SK-N-SH (cell line): ENCODE measurements around the gene DQX1. TPM values are rescaled to one million over a fixed set of nuclear protein-coding genes. Genes with fewer than 3 reads are reported as not detected.
A peak's percentile ranks its signal among the peaks of the same experiment; 100 is the strongest.

Experiments used
- CTCF ChIA-PET: fragments of 300-600, 350-600 bp; formaldehyde crosslinking; extraction: SDS; loops from one replicate; lab custom pipeline; 2021; lab: Yijun Ruan, JAX
- POLR2A ChIA-PET: fragments of 350-600 bp; sonication (Branson Sonifier 250); formaldehyde crosslinking; extraction: SDS; loops from one replicate; lab custom pipeline; 2020; ENCODE audit warnings: antibody characterized with exemption, inconsistent platforms; lab: Yijun Ruan, JAX
- DNase-seq: peaks from one replicate; pipeline ENCODE4 v3.0.0; 2012
- H2AFZ ChIP-seq: fragments of 200-600 bp; sonication (generic); 2 replicates; pipeline ENCODE4 v1.8.1; 2016; ENCODE audit warnings: antibody characterized with exemption, mild to moderate bottlenecking, low read depth
- H3F3A ChIP-seq: fragments of 200-600 bp; sonication (generic); replicated peaks from 2 replicates; pipeline ENCODE3; 2016; ENCODE audit warnings: antibody characterized with exemption, mild to moderate bottlenecking; ENCODE audit not compliant: insufficient read depth
- H3K27ac ChIP-seq, 2 experiments: fragments of 200-500 bp in 1 of 2; fragments of 200-600 bp in 1 of 2; sonication (Bioruptor generic) in 1 of 2; sonication (generic), shearing (Covaris generic) in 1 of 2; 2 replicates each; pipeline versions ENCODE4 v1.5.1 to v1.6.1; 2014 to 2016; ENCODE audit warnings: low read depth in 2 of 2, inconsistent platforms in 1 of 2, low read length in 1 of 2, mild to moderate bottlenecking in 1 of 2, mixed read lengths in 1 of 2
- H3K27me3 ChIP-seq: fragments of 200-600 bp; sonication (generic), shearing (Covaris generic); 2 replicates; pipeline ENCODE4 v1.6.1; 2016; ENCODE audit warnings: mixed run types; ENCODE audit not compliant: insufficient read depth
- H3K36me3 ChIP-seq, 2 experiments: fragments of 200-500 bp in 1 of 2; fragments of 200-600 bp in 1 of 2; sonication (Bioruptor generic) in 1 of 2; sonication (generic) in 1 of 2; replicated peaks in 1 of 2; 2 replicates each; pipeline versions ENCODE3 to v1.5.1; 2014 to 2016; ENCODE audit warnings: low read length in 1 of 2, mild to moderate bottlenecking in 1 of 2; ENCODE audit not compliant: insufficient read depth in 2 of 2, control insufficient read depth in 1 of 2
- H3K4me1 ChIP-seq, 2 experiments: fragments of 200-500 bp in 1 of 2; fragments of 200-600 bp in 1 of 2; sonication (Bioruptor generic) in 1 of 2; sonication (generic), shearing (Covaris generic) in 1 of 2; 2 replicates each; pipeline versions ENCODE4 v1.5.1 to v1.6.1; 2014 to 2016; ENCODE audit warnings: low read depth in 1 of 2, low read length in 1 of 2, mixed run types in 1 of 2; ENCODE audit not compliant: insufficient read depth in 2 of 2, control insufficient read depth in 1 of 2
- H3K4me2 ChIP-seq: fragments of 200-600 bp; sonication (generic), shearing (Covaris generic); 2 replicates; pipeline ENCODE4 v1.6.1; 2017; ENCODE audit warnings: mixed run types
- H3K4me3 ChIP-seq, 2 experiments: fragments of 200-500 bp in 1 of 2; fragments of 200-600 bp in 1 of 2; sonication (Bioruptor generic) in 1 of 2; sonication (generic), shearing (Covaris generic) in 1 of 2; 2 replicates each; pipeline versions ENCODE4 v1.5.1 to v1.8.1; 2014 to 2016; ENCODE audit warnings: low read depth in 2 of 2, inconsistent platforms in 1 of 2, low read length in 1 of 2, mild to moderate bottlenecking in 1 of 2, mixed read lengths in 1 of 2, moderate library complexity in 1 of 2
- H3K79me2 ChIP-seq: fragments of 200-600 bp; sonication (generic); 2 replicates; pipeline ENCODE4 v1.8.1; 2017; ENCODE audit warnings: mild to moderate bottlenecking; ENCODE audit not compliant: insufficient read depth
- H3K9ac ChIP-seq: fragments of 200-600 bp; sonication (generic); 2 replicates; pipeline ENCODE4 v1.6.1; 2017; ENCODE audit warnings: mixed run types
- H3K9me2 ChIP-seq: fragments of 200-600 bp; sonication (generic); 2 replicates; pipeline ENCODE4 v1.6.1; 2017; ENCODE audit warnings: mixed run types
- H3K9me3 ChIP-seq: fragments of 200-600 bp; sonication (generic); 2 replicates; pipeline ENCODE4 v1.6.1; 2017; ENCODE audit warnings: mixed run types, mild to moderate bottlenecking, moderate library complexity
- H4K20me1 ChIP-seq: fragments of 200-600 bp; sonication (generic); 2 replicates; pipeline ENCODE4 v1.6.1; 2017; ENCODE audit warnings: mild to moderate bottlenecking, mixed run types; ENCODE audit not compliant: insufficient read depth
- CHD2 ChIP-seq: fragments of 150-350 bp; IDR thresholded peaks from 2 replicates; pipeline ENCODE4 v1.6.1; 2018; ENCODE audit warnings: low read length; ENCODE audit not compliant: partially characterized antibody
- ELF1 ChIP-seq: IDR thresholded peaks from 2 replicates; pipeline ENCODE4 v1.4.0; 2012
- EZH2phosphoT487 ChIP-seq: fragments of 200-600 bp; sonication (generic); IDR thresholded peaks from 2 replicates; pipeline ENCODE4 v1.6.1; 2017; ENCODE audit warnings: low read depth, mixed run types, mild to moderate bottlenecking, antibody characterized with exemption, moderate library complexity, borderline replicate concordance
- GABPA ChIP-seq: IDR thresholded peaks from 2 replicates; pipeline ENCODE4 v1.4.0; 2012; ENCODE audit warnings: low read depth, mild to moderate bottlenecking
- GATA2 ChIP-seq: sonication (generic); formaldehyde crosslinking; IDR thresholded peaks from 2 replicates; pipeline ENCODE4 v1.5.0; 2020; ENCODE audit warnings: mild to moderate bottlenecking, missing genetic modification reagents
- MEF2A ChIP-seq: IDR thresholded peaks from 2 replicates; pipeline ENCODE4 v1.4.0; 2012; ENCODE audit warnings: low read depth, borderline replicate concordance
- NFIC ChIP-seq: IDR thresholded peaks from 2 replicates; pipeline ENCODE4 v1.4.0; 2012; ENCODE audit warnings: borderline replicate concordance
- POLR2AphosphoS5 ChIP-seq: IDR thresholded peaks from 2 replicates; pipeline ENCODE4 v1.6.1; 2012; ENCODE audit warnings: low read depth, low read length
- RAD21 ChIP-seq: IDR thresholded peaks from 2 replicates; pipeline ENCODE4 v1.6.1; 2012; ENCODE audit warnings: mild to moderate bottlenecking, low read length
- SIN3A ChIP-seq: IDR thresholded peaks from 2 replicates; pipeline ENCODE4 v1.6.1; 2012; ENCODE audit warnings: low read depth, mild to moderate bottlenecking, low read length, moderate library complexity, borderline replicate concordance
- SMC3 ChIP-seq: IDR thresholded peaks from 2 replicates; pipeline ENCODE4 v1.6.1; 2012; ENCODE audit warnings: low read depth, low read length, improper control_type of control experiment
- TAF1 ChIP-seq: IDR thresholded peaks from 2 replicates; pipeline ENCODE4 v1.6.1; 2012; ENCODE audit warnings: low read depth, mild to moderate bottlenecking, low read length, moderate library complexity, borderline replicate concordance
- TCF12 ChIP-seq: IDR thresholded peaks from 2 replicates; pipeline ENCODE4 v1.4.0; 2012
- YY1 ChIP-seq: IDR thresholded peaks from 2 replicates; pipeline ENCODE4 v1.4.0; 2012; ENCODE audit warnings: low read depth, mild to moderate bottlenecking
- WGBS: methylation state at CpG from one replicate; pipeline ENCODE4 v1.1.6; 2017; ENCODE audit warnings: low lambda C conversion rate; 5-methylcytosine and 5-hydroxymethylcytosine counted together
- polyA plus RNA-seq, 3 experiments: library from polyadenylated mRNA; depleted of rRNA; stranded (reverse); fragments of >200 nt; gene quantifications; 2 replicates each; pipeline ENCODE4 v1.2.3, GENCODE V29; 2012
- TF ChIP-seq, protein P1 (sequence below): IDR thresholded peaks from 2 replicates; pipeline ENCODE4 v1.4.0; 2012; ENCODE audit warnings: low read depth
- TF ChIP-seq, protein P2 (sequence below): fragments of 150-350 bp; IDR thresholded peaks from 2 replicates; pipeline ENCODE4 v1.6.1; 2017; ENCODE audit warnings: antibody characterized with exemption, low read length, low read depth, borderline replicate concordance
- TF ChIP-seq, protein P3 (sequence below): fragments of 150-350 bp; IDR thresholded peaks from 2 replicates; pipeline ENCODE4 v1.6.1; 2016; ENCODE audit warnings: mild to moderate bottlenecking, low read depth, low read length
- TF ChIP-seq, protein P4 (sequence below): IDR thresholded peaks from 2 replicates; pipeline ENCODE4 v1.4.0; 2012; ENCODE audit warnings: low read depth, borderline replicate concordance
- TF ChIP-seq, protein P5 (sequence below): IDR thresholded peaks from 2 replicates; pipeline ENCODE4 v1.4.0; 2012; ENCODE audit warnings: low read depth, borderline replicate concordance
- TF ChIP-seq, protein P6 (sequence below): IDR thresholded peaks from 2 replicates; pipeline ENCODE4 v1.6.1; 2012; ENCODE audit warnings: mild to moderate bottlenecking, low read depth, low read length, moderate library complexity
- TF ChIP-seq, protein P7 (sequence below): IDR thresholded peaks from 2 replicates; pipeline ENCODE4; 2012

DQX1 gene
- polyA plus RNA-seq, 1 of the 3 experiments (the other 2 are of a cell fraction), result 1.6 TPM

DNA sequence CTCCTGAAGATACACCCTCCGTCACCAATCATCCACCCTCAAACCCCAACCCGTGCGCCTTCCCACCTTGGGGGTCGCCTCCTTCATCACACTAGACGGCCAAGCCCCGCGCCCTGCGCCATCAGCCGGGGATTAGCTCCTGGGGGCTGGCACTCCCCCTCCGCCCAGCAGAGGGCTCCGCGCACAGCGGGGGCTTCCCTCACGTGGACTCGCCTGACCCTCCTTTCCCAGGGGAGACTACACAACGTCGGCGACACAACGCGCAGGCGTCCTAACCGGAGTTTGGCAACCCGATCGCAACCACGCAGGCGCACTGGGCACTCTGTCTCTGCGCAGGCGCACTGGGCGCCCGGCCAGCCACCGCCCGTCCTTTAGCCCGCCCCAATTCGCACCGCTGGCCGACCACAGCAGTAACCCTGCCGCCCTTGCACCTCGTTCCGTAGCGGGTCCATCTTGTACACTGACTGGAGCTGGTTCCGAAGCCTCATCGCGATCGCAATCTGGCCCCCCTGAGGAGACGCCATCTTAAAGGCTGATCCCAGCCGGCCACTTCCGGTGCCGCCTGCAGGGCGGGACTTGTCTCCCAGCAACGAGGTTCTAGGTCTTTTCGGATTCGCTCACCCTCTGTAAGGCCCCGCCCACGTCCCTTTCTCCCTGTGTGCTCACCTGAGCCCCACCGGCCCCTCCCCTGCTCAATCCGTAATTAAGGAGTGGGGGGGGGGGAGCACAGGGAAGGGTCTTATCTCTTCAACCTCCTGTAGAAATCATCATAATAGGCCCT, 18.7 kb downstream of the DQX1 start, which contains the start of gene PCGF1:
Gene PCGF1 (minus strand): TSS at position 551 of the 781 bp plus-strand sequence. CDS start 27 bp downstream, at position 524.
- H3F3A ChIP-seq, result peaks cover 28% of the 10 kb centered on the region
- H3K4me2 ChIP-seq, result peak within 1 kb of the TSS; percentile 96
- peak within 1 kb of the TSS; percentile 99 to 100 for H3K27ac ChIP-seq
- WGBS, result 1% methylated on average over 29 of the region's 56 CpGs
- H3K9me2 ChIP-seq, result no peaks in the 10 kb centered on the region
- ChIA-PET POLR2A (interaction anchor here (0.7 to 2.3 kb wide), 8 partner anchors 11 to 68 kb away, joined by 3 to 11 read pairs (median 7); partner anchors contain the start of genes AUP1, CCDC142, HTRA2 and TTC31), CTCF (interaction anchor here (0.6 to 7.5 kb wide), 20 partner anchors 11 to 146 kb away, joined by 3 to 80 read pairs (median 4); partner anchors contain the start of genes AUP1, CCDC142, DQX1 and HTRA2)
- peak within 1 kb of the TSS; percentile 85 for H2AFZ ChIP-seq
- no peaks in the 10 kb centered on the region for H4K20me1 ChIP-seq
- H3K36me3 ChIP-seq, result peaks cover 15 to 20% of the 10 kb centered on the region in 2 experiments
- no peaks in the 10 kb centered on the region for H3K27me3 ChIP-seq
- no peaks in the 10 kb centered on the region for H3K9me3 ChIP-seq
- H3K4me3 ChIP-seq, result peak within 1 kb of the TSS; percentile 84 to 86
- peak within 1 kb of the TSS; percentile 95 for H3K9ac ChIP-seq
- H3K79me2 ChIP-seq, result peaks cover 17% of the 10 kb centered on the region; the same call in 1 of the 2 replicates
- peaks cover 19 to 26% of the 10 kb centered on the region in 2 experiments; a peak in 3 of 4 replicates for H3K4me1 ChIP-seq
- DNase-seq, result peak; percentile 97
- TF ChIP-seq ELF1 (peak; percentile 80), POLR2AphosphoS5 (peak; percentile 83), MEF2A (no peak), YY1 (peak; percentile 95), RAD21 (peak; percentile 57), SMC3 (peak; percentile 55; the same call in 1 of the 2 replicates), CHD2 (peak; percentile 7), TAF1 (peak; percentile 85), SIN3A (no peak), NFIC (no peak), GABPA (peak; percentile 80), EZH2phosphoT487 (no peak), GATA2 (peak; percentile 37; the same call in 1 of the 2 replicates), TCF12 (no peak)
- TF ChIP-seq, protein P1, sequence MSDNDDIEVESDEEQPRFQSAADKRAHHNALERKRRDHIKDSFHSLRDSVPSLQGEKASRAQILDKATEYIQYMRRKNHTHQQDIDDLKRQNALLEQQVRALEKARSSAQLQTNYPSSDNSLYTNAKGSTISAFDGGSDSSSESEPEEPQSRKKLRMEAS, result peak; percentile 73
- TF ChIP-seq, protein P2, sequence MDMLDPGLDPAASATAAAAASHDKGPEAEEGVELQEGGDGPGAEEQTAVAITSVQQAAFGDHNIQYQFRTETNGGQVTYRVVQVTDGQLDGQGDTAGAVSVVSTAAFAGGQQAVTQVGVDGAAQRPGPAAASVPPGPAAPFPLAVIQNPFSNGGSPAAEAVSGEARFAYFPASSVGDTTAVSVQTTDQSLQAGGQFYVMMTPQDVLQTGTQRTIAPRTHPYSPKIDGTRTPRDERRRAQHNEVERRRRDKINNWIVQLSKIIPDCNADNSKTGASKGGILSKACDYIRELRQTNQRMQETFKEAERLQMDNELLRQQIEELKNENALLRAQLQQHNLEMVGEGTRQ, result peak; percentile 48; the same call in 1 of the 2 replicates
- TF ChIP-seq, protein P3, sequence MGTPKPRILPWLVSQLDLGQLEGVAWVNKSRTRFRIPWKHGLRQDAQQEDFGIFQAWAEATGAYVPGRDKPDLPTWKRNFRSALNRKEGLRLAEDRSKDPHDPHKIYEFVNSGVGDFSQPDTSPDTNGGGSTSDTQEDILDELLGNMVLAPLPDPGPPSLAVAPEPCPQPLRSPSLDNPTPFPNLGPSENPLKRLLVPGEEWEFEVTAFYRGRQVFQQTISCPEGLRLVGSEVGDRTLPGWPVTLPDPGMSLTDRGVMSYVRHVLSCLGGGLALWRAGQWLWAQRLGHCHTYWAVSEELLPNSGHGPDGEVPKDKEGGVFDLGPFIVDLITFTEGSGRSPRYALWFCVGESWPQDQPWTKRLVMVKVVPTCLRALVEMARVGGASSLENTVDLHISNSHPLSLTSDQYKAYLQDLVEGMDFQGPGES, result no peak
- TF ChIP-seq, protein P4, sequence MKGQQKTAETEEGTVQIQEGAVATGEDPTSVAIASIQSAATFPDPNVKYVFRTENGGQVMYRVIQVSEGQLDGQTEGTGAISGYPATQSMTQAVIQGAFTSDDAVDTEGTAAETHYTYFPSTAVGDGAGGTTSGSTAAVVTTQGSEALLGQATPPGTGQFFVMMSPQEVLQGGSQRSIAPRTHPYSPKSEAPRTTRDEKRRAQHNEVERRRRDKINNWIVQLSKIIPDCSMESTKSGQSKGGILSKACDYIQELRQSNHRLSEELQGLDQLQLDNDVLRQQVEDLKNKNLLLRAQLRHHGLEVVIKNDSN, result peak; percentile 68; the same call in 1 of the 2 replicates
- TF ChIP-seq, protein P5, sequence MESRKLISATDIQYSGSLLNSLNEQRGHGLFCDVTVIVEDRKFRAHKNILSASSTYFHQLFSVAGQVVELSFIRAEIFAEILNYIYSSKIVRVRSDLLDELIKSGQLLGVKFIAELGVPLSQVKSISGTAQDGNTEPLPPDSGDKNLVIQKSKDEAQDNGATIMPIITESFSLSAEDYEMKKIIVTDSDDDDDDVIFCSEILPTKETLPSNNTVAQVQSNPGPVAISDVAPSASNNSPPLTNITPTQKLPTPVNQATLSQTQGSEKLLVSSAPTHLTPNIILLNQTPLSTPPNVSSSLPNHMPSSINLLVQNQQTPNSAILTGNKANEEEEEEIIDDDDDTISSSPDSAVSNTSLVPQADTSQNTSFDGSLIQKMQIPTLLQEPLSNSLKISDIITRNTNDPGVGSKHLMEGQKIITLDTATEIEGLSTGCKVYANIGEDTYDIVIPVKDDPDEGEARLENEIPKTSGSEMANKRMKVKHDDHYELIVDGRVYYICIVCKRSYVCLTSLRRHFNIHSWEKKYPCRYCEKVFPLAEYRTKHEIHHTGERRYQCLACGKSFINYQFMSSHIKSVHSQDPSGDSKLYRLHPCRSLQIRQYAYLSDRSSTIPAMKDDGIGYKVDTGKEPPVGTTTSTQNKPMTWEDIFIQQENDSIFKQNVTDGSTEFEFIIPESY, result no peak
- TF ChIP-seq, protein P6, sequence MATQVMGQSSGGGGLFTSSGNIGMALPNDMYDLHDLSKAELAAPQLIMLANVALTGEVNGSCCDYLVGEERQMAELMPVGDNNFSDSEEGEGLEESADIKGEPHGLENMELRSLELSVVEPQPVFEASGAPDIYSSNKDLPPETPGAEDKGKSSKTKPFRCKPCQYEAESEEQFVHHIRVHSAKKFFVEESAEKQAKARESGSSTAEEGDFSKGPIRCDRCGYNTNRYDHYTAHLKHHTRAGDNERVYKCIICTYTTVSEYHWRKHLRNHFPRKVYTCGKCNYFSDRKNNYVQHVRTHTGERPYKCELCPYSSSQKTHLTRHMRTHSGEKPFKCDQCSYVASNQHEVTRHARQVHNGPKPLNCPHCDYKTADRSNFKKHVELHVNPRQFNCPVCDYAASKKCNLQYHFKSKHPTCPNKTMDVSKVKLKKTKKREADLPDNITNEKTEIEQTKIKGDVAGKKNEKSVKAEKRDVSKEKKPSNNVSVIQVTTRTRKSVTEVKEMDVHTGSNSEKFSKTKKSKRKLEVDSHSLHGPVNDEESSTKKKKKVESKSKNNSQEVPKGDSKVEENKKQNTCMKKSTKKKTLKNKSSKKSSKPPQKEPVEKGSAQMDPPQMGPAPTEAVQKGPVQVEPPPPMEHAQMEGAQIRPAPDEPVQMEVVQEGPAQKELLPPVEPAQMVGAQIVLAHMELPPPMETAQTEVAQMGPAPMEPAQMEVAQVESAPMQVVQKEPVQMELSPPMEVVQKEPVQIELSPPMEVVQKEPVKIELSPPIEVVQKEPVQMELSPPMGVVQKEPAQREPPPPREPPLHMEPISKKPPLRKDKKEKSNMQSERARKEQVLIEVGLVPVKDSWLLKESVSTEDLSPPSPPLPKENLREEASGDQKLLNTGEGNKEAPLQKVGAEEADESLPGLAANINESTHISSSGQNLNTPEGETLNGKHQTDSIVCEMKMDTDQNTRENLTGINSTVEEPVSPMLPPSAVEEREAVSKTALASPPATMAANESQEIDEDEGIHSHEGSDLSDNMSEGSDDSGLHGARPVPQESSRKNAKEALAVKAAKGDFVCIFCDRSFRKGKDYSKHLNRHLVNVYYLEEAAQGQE, result no peak
- TF ChIP-seq, protein P7, sequence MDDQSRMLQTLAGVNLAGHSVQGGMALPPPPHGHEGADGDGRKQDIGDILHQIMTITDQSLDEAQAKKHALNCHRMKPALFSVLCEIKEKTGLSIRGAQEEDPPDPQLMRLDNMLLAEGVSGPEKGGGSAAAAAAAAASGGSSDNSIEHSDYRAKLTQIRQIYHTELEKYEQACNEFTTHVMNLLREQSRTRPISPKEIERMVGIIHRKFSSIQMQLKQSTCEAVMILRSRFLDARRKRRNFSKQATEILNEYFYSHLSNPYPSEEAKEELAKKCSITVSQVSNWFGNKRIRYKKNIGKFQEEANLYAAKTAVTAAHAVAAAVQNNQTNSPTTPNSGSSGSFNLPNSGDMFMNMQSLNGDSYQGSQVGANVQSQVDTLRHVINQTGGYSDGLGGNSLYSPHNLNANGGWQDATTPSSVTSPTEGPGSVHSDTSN, result no peak
